Nephron progenitor cell (in vitro differentiated cells): ENCODE measurements around the gene STRIP1.

ENCODE experiments used
- DNase-seq: peaks from one replicate; pipeline ENCODE4 v3.0.0; 2021
- H3K27ac Mint-ChIP-seq: 2 replicates; pipeline ENCODE4 v1.8.0; 2021; ENCODE audit warnings: mild to moderate bottlenecking, moderate library complexity, mixed read lengths
- H3K27me3 Mint-ChIP-seq: 2 replicates; pipeline ENCODE4 v1.8.0; 2021; ENCODE audit warnings: mild to moderate bottlenecking, low read depth, mixed read lengths; ENCODE audit not compliant: poor library complexity
- H3K36me3 Mint-ChIP-seq: 2 replicates; pipeline ENCODE4 v1.8.0; 2021; ENCODE audit warnings: low read depth, mixed read lengths
- H3K4me1 Mint-ChIP-seq: 2 replicates; pipeline ENCODE4 v1.8.0; 2021; ENCODE audit warnings: mixed read lengths
- H3K4me3 Mint-ChIP-seq: 2 replicates; pipeline ENCODE4 v1.8.0; 2021; ENCODE audit warnings: mild to moderate bottlenecking, moderate library complexity, mixed read lengths
- H3K9me3 Mint-ChIP-seq: 2 replicates; pipeline ENCODE4 v1.8.0; 2021; ENCODE audit warnings: mild to moderate bottlenecking, moderate library complexity, mixed read lengths
- TF ChIP-seq, protein P1 (sequence below): fragments of 200-600 bp; sonication (generic); IDR thresholded peaks from 2 replicates; pipeline ENCODE4 v1.5.0; 2021; ENCODE audit warnings: antibody characterized with exemption

Gene STRIP1

GRCh38 chr1:110083061-110083865 is 48.8 kb downstream of the STRIP1 start:
- H3K4me1 Mint-ChIP-seq: peaks cover 32% of the 10 kb centered on the region
- H3K27ac Mint-ChIP-seq: no peak overlapping the region
- H3K9me3 Mint-ChIP-seq: no peaks in the 10 kb centered on the region
- peak overlapping the region; percentile 39 for H3K4me3 Mint-ChIP-seq
- no peaks in the 10 kb centered on the region for H3K36me3 Mint-ChIP-seq
- DNase-seq: no peak
- H3K27me3 Mint-ChIP-seq: peaks cover 98% of the 10 kb centered on the region
- TF ChIP-seq, protein P1, sequence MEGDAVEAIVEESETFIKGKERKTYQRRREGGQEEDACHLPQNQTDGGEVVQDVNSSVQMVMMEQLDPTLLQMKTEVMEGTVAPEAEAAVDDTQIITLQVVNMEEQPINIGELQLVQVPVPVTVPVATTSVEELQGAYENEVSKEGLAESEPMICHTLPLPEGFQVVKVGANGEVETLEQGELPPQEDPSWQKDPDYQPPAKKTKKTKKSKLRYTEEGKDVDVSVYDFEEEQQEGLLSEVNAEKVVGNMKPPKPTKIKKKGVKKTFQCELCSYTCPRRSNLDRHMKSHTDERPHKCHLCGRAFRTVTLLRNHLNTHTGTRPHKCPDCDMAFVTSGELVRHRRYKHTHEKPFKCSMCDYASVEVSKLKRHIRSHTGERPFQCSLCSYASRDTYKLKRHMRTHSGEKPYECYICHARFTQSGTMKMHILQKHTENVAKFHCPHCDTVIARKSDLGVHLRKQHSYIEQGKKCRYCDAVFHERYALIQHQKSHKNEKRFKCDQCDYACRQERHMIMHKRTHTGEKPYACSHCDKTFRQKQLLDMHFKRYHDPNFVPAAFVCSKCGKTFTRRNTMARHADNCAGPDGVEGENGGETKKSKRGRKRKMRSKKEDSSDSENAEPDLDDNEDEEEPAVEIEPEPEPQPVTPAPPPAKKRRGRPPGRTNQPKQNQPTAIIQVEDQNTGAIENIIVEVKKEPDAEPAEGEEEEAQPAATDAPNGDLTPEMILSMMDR: no peak

DNA sequence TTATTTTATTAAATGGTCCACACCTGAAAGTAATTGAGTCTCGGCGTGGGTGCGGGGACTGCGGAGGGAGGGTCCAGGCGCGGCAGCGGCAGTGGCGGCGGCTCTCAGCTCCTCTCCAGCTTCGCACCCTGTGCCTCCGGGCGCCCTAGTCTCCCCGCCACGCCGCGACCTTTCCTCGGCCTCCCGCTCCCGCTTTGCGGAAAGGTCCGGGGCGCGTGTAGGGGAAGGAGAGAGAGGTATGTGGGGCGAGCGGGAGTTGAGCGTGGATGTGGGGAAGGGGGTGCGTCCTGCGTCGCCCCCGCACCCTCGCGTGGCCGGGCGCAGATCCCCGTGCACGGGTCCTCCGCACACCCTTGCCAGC is 49.4 kb downstream of the STRIP1 start:
- Mint-ChIP-seq H3K36me3 (no peaks in the 10 kb centered on the region), H3K27me3 (peaks cover 95% of the 10 kb centered on the region), H3K27ac (no peak overlapping the region), H3K4me1 (peaks cover 32% of the 10 kb centered on the region), H3K9me3 (no peaks in the 10 kb centered on the region), H3K4me3 (peak overlapping the region; percentile 39)
- TF ChIP-seq, protein P1: no peak
- DNase-seq: peak; percentile 38

- DNase-seq: peak; percentile 50
- TF ChIP-seq, protein P1: no peak
- Mint-ChIP-seq H3K4me1 (peaks cover 38% of the 10 kb centered on the region), H3K9me3 (no peaks in the 10 kb centered on the region), H3K27ac (no peak overlapping the region), H3K27me3 (peaks cover 88% of the 10 kb centered on the region), H3K36me3 (no peaks in the 10 kb centered on the region), H3K4me3 (peak overlapping the region; percentile 61)
Measured at GRCh38 chr1:110084227-110085078, 50.0 kb downstream of the STRIP1 start.

DNA sequence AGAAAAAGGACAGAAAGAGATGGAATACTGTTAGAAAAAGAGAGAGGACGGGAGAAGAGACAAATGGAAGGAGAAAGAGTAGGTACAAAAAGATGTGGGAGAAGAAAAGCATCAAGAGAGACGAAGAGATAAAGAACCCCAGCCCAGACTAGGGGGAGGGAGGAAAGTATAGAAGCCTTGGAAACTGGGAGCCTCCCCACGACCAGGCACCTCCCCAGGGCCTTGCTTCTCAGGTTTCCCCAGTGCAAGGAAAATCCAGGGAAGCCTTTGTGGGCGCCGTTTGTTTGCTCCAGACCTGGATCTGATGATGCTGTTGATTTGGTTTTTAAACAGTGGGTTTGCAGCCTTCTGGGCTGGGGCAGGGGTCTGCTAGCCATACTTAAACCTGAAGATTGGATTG is 51.2 kb downstream of the STRIP1 start:
- no peaks in the 10 kb centered on the region for H3K9me3 Mint-ChIP-seq
- H3K4me1 Mint-ChIP-seq: peaks cover 48% of the 10 kb centered on the region
- H3K4me3 Mint-ChIP-seq: no peak overlapping the region
- no peaks in the 10 kb centered on the region for H3K36me3 Mint-ChIP-seq
- no peak overlapping the region for H3K27ac Mint-ChIP-seq
- DNase-seq: no peak
- peaks cover 87% of the 10 kb centered on the region for H3K27me3 Mint-ChIP-seq
- TF ChIP-seq, protein P1: no peak

- Mint-ChIP-seq H3K4me3 (no peak overlapping the region), H3K27me3 (peaks cover 84% of the 10 kb centered on the region), H3K9me3 (no peaks in the 10 kb centered on the region), H3K4me1 (peaks cover 48% of the 10 kb centered on the region), H3K36me3 (no peaks in the 10 kb centered on the region), H3K27ac (no peak overlapping the region)
- no peak for DNase-seq
- TF ChIP-seq, protein P1: no peak
Measured at GRCh38 chr1:110086961-110087360, 52.5 kb downstream of the STRIP1 start.
